ENCODE measurements around the gene SARDH. TPM values are rescaled to one million over a fixed set of nuclear protein-coding genes. Genes with fewer than 3 reads are reported as not detected.

Gene SARDH
- total and polyA plus RNA-seq, 2 of the 13 experiments (the other 11 are each of a cell fraction or from before 2014, with no cell fraction given) = 11.6 to 34.9 TPM

GRCh38 chr9:133657120-133657661 is 81.0 kb downstream of the SARDH start:
- Histone ChIP-seq H3K9ac (ENCODE audit: insufficient read depth, low read depth, low read length) (no peak overlapping the region), H2AFZ (ENCODE audit: low read length) (no peak overlapping the region), H3K27ac (ENCODE audit: extremely low read length, insufficient read depth, low read length) (no peak overlapping the region), H3K79me2 (ENCODE audit: insufficient read depth, low read length) (no peaks in the 10 kb centered on the region), H3K9me3 (ENCODE audit: low read length) (no peaks in the 10 kb centered on the region), H3K4me3 (replicated peaks in 1 of 3; ENCODE audit: insufficient read depth in 1 of 3, low read depth in 2 of 3, low read length in 3 of 3) (no peak overlapping the region), H3K36me3 (replicated peaks in 1 of 2; ENCODE audit: control insufficient read depth in 1 of 2, insufficient read depth in 2 of 2, low read length in 2 of 2) (no peaks in the 10 kb centered on the region), H4K20me1 (ENCODE audit: insufficient read depth, low read length) (no peaks in the 10 kb centered on the region), H3K27me3 (ENCODE audit: control insufficient read depth in 1 of 2, insufficient read depth in 2 of 2, low read length in 2 of 2) (peaks cover 1 to 15% of the 10 kb centered on the region in 2 experiments; a peak in 2 of 5 replicates), H3K4me1 (ENCODE audit: insufficient read depth, low read length) (peaks cover 44% of the 10 kb centered on the region), H3K4me2 (ENCODE audit: low read depth, low read length) (no peak overlapping the region)
- WGBS (ENCODE audit: low lambda C conversion rate) = 65% methylated on average over 13 of the region's 13 CpGs
- in situ Hi-C loops (cut with HindIII; ENCODE audit: extremely low pct_ligation_motif_present, low pct_unique_long_range_greater_than_20kb) = no loop called here
- no peak for FAIRE-seq
- DNase-seq (ENCODE audit: low spot score) = no peak
- no peak for ATAC-seq
- CTCF ChIA-PET (ENCODE audit: low intra/inter-chr PET ratio, low total read pairs) = no interaction called here
- intact Hi-C loops (cut with micrococcal nuclease; ENCODE audit: unreplicated experiment) = no loop called here
- TF ChIP-seq HNRNPK (IDR thresholded peaks at IDR 0.05; ENCODE audit: low read depth, low read length, poor library complexity, severe bottlenecking) (peak; percentile 63), MEIS2 (CRISPR knock-in tag; IDR thresholded peaks at IDR 0.05) (no peak), PPARG (CRISPR knock-in tag; conservative IDR thresholded peaks at IDR 0.05) (no peak), SNAI1 (CRISPR knock-in tag; IDR thresholded peaks at IDR 0.05; ENCODE audit: borderline replicate concordance) (no peak)
- TF ChIP-seq, protein P1, sequence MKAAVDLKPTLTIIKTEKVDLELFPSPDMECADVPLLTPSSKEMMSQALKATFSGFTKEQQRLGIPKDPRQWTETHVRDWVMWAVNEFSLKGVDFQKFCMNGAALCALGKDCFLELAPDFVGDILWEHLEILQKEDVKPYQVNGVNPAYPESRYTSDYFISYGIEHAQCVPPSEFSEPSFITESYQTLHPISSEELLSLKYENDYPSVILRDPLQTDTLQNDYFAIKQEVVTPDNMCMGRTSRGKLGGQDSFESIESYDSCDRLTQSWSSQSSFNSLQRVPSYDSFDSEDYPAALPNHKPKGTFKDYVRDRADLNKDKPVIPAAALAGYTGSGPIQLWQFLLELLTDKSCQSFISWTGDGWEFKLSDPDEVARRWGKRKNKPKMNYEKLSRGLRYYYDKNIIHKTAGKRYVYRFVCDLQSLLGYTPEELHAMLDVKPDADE (CRISPR knock-in tag; IDR thresholded peaks at IDR 0.05) = no peak
- TF ChIP-seq, protein P2, sequence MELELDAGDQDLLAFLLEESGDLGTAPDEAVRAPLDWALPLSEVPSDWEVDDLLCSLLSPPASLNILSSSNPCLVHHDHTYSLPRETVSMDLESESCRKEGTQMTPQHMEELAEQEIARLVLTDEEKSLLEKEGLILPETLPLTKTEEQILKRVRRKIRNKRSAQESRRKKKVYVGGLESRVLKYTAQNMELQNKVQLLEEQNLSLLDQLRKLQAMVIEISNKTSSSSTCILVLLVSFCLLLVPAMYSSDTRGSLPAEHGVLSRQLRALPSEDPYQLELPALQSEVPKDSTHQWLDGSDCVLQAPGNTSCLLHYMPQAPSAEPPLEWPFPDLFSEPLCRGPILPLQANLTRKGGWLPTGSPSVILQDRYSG (CRISPR knock-in tag; IDR thresholded peaks at IDR 0.05) = no peak
- POLR2A ChIA-PET = no interaction called here
- BruUV-seq (replicated peaks) = no TSS peak
